ENCODE data around the gene CR1.
"Not testable (repeated sequence)": the region's sequence is repeated elsewhere in the genome, so short reads cannot be mapped to it uniquely, and the experiment has no call there.

CR1 gene

GRCh38 chr1:207669528-207670009, 173.6 kb downstream of the CR1 start:
- Histone ChIP-seq H3K27ac (no peak overlapping the region), H3K9me3 (ENCODE audit: severe bottlenecking) (peaks cover 18% of the 10 kb centered on the region), H3K4me3 (ENCODE audit: low read depth, low read length) (no peak overlapping the region), H3K27me3 (ENCODE audit: insufficient read depth, low read depth, severe bottlenecking) (peaks cover 100% of the 10 kb centered on the region), H3K36me3 (no peaks in the 10 kb centered on the region)
- DNase-seq = no peak
- TF ChIP-seq CTCF (IDR thresholded peaks at IDR 0.05; ENCODE audit: low read depth, low read length) = no peak

GRCh38 chr1:207670192-207670591, 174.2 kb downstream of the CR1 start:
- Histone ChIP-seq H3K4me3 (ENCODE audit: low read depth, low read length) (no peak overlapping the region), H3K27ac (no peak overlapping the region), H3K36me3 (no peaks in the 10 kb centered on the region), H3K9me3 (ENCODE audit: severe bottlenecking) (peaks cover 18% of the 10 kb centered on the region), H3K27me3 (ENCODE audit: insufficient read depth, low read depth, severe bottlenecking) (peaks cover 100% of the 10 kb centered on the region)
- no peak for TF ChIP-seq CTCF (IDR thresholded peaks at IDR 0.05; ENCODE audit: low read depth, low read length)
- DNase-seq = no peak

- DNase-seq = no peak
- Histone ChIP-seq H3K36me3 (no peaks in the 10 kb centered on the region), H3K27me3 (ENCODE audit: insufficient read depth, low read depth, severe bottlenecking) (peaks cover 100% of the 10 kb centered on the region), H3K9me3 (ENCODE audit: severe bottlenecking) (peaks cover 10% of the 10 kb centered on the region), H3K27ac (no peak overlapping the region), H3K4me3 (ENCODE audit: low read depth, low read length) (no peak overlapping the region)
- no peak for TF ChIP-seq CTCF (IDR thresholded peaks at IDR 0.05; ENCODE audit: low read depth, low read length)
Measured at GRCh38 chr1:207670997-207671396, 175.0 kb downstream of the CR1 start.

- no peaks in the 10 kb centered on the region for H3K36me3 ChIP-seq
- DNase-seq = peak; percentile 55
- H3K27me3 ChIP-seq (ENCODE audit: insufficient read depth, low read depth, severe bottlenecking) = peaks cover 99% of the 10 kb centered on the region
- no peak overlapping the region for H3K4me3 ChIP-seq (ENCODE audit: low read depth, low read length)
- peak; percentile 86 for TF ChIP-seq CTCF (IDR thresholded peaks at IDR 0.05; ENCODE audit: low read depth, low read length)
- no peak overlapping the region for H3K27ac ChIP-seq
- peaks cover 5% of the 10 kb centered on the region for H3K9me3 ChIP-seq (ENCODE audit: severe bottlenecking)
Measured at GRCh38 chr1:207672522-207673130, 176.7 kb downstream of the CR1 start.

- no peak for DNase-seq
- Histone ChIP-seq H3K4me3 (ENCODE audit: low read depth, low read length) (no peak overlapping the region), H3K27ac (no peak overlapping the region), H3K36me3 (no peaks in the 10 kb centered on the region), H3K9me3 (ENCODE audit: severe bottlenecking) (peaks cover 5% of the 10 kb centered on the region), H3K27me3 (ENCODE audit: insufficient read depth, low read depth, severe bottlenecking) (peaks cover 99% of the 10 kb centered on the region)
- no peak for TF ChIP-seq CTCF (IDR thresholded peaks at IDR 0.05; ENCODE audit: low read depth, low read length)
Measured at GRCh38 chr1:207673399-207673798, 177.4 kb downstream of the CR1 start.

- no peak for DNase-seq
- Histone ChIP-seq H3K4me3 (ENCODE audit: low read depth, low read length) (no peak overlapping the region), H3K9me3 (ENCODE audit: severe bottlenecking) (peaks cover 5% of the 10 kb centered on the region), H3K27ac (no peak overlapping the region), H3K36me3 (no peaks in the 10 kb centered on the region), H3K27me3 (ENCODE audit: insufficient read depth, low read depth, severe bottlenecking) (peaks cover 94% of the 10 kb centered on the region)
- TF ChIP-seq CTCF (IDR thresholded peaks at IDR 0.05; ENCODE audit: low read depth, low read length) = no peak
Measured at GRCh38 chr1:207676153-207676552, 180.2 kb downstream of the CR1 start.

- H3K4me3 ChIP-seq (ENCODE audit: low read depth, low read length); H3K27ac ChIP-seq; H3K9me3 ChIP-seq (ENCODE audit: severe bottlenecking); H3K36me3 ChIP-seq; DNase-seq: not testable (repeated sequence)
- peaks cover 80% of the 10 kb centered on the region for H3K27me3 ChIP-seq (ENCODE audit: insufficient read depth, low read depth, severe bottlenecking)
Measured at GRCh38 chr1:207680590-207681388, 184.8 kb downstream of the CR1 start.

GRCh38 chr1:207682872-207683434, 187.0 kb downstream of the CR1 start:
- H3K27me3 ChIP-seq (ENCODE audit: insufficient read depth, low read depth, severe bottlenecking) = peaks cover 72% of the 10 kb centered on the region
- DNase-seq = not testable (repeated sequence)

More at GRCh38 chr1:207682872-207683434, 187.0 kb downstream of the CR1 start:
- not testable (repeated sequence) for H3K9me3 ChIP-seq (ENCODE audit: severe bottlenecking); H3K27ac ChIP-seq; H3K36me3 ChIP-seq; H3K4me3 ChIP-seq (ENCODE audit: low read depth, low read length)
